Psoas muscle (tissue), 8 donors: ENCODE data around the gene TMEM263. TPM values are rescaled to one million over a fixed set of nuclear protein-coding genes. Genes with fewer than 3 reads are reported as not detected.

ENCODE experiments used
- ATAC-seq, 4 donors: fragments of 200-7000 bp; cut with Tn5 transposase; one replicate each; pipeline ENCODE4 v1.9.1; 2020; ENCODE audit warnings: moderate library complexity in 3 of 4, mild to moderate bottlenecking in 2 of 4
- DNase-seq, 2 donors: peaks; one replicate each; pipeline ENCODE4 v3.0.0-alpha.2; 2020
- H3K27ac ChIP-seq: fragments of 200-600 bp; one replicate; pipeline ENCODE4 v1.8.0; 2022
- H3K27me3 ChIP-seq, 3 donors: fragments of 200-600 bp in 1 of 3; one replicate each; pipeline versions ENCODE4 v1.6.1 to v1.8.0; 2013 to 2022; ENCODE audit warnings: low read length in 2 of 3, mild to moderate bottlenecking in 2 of 3, moderate library complexity in 1 of 3; ENCODE audit not compliant: insufficient read depth in 3 of 3
- H3K36me3 ChIP-seq, 2 donors: fragments of 200-600 bp in 1 of 2; one replicate each; pipeline versions ENCODE4 v1.6.1 to v1.8.0; 2013 to 2022; ENCODE audit warnings: low read depth in 1 of 2, mild to moderate bottlenecking in 1 of 2, moderate library complexity in 1 of 2; ENCODE audit not compliant: insufficient read depth in 1 of 2
- H3K4me1 ChIP-seq: fragments of 200-600 bp; one replicate; pipeline ENCODE4 v1.8.0; 2022
- H3K4me3 ChIP-seq: fragments of 200-600 bp; one replicate; pipeline ENCODE4 v1.8.0; 2022; ENCODE audit warnings: mild to moderate bottlenecking
- H3K9me3 ChIP-seq: fragments of 200-600 bp; one replicate; pipeline ENCODE4 v1.8.0; 2022
- WGBS, 3 donors: extraction: QIAGEN DNeasy Blood & Tissue Kit; methylation state at CpG; one replicate each; pipeline versions ENCODE4 v1.1.6 to v1.1.7; 2013; 5-methylcytosine and 5-hydroxymethylcytosine counted together
- intact Hi-C, 2 donors: fragments of 100-400 bp; cut with DNase I; formaldehyde crosslinking; loops; one replicate each; pipeline versions ENCODE4 v1.11.0 to v1.14.2; 2022
- polyA plus RNA-seq, 3 donors: library from polyadenylated mRNA; stranded (reverse); fragments of 200-250 nt; gene quantifications; one replicate each; pipeline ENCODE4 v1.2.3, GENCODE V29; 2013
- total RNA-seq, 4 donors: library from RNA; stranded (reverse); fragmentation: NEBNext Ultra II Directional in 2 of 4; extraction: Animal tissue kit (Norgen Biotek cat#: 25700) in 2 of 4; gene quantifications; one replicate each; pipeline versions ENCODE4 v1.2.1 to v1.2.4, GENCODE V29; 2021 to 2023
- TF ChIP-seq, protein P1 (sequence below): fragments of 200-600 bp; IDR thresholded peaks from one replicate; pipeline ENCODE4 v1.8.0; 2022; ENCODE audit warnings: antibody characterized with exemption
- donor health status: healthy with polysubstance abuse.
- donor health status: DM: no; HTN: no; CAD: no; lungs with moderate emphysema.
- donor health status: Bipolar disorder and iron deficiency.
- donor health status: healthy.
- donor health status: DM: yes; HTN: yes; CAD: no.
- donor health status: DM: no; HTN: no; CAD: no.
- donor health status: DM: no; HTN: no; CAD: no.
- donor health status: DM: yes; HTN: yes; CAD: no.

The TMEM263 gene
- total and polyA plus RNA-seq, 7 donors = 9.5 to 20.8 (median 15.5) TPM

DNA sequence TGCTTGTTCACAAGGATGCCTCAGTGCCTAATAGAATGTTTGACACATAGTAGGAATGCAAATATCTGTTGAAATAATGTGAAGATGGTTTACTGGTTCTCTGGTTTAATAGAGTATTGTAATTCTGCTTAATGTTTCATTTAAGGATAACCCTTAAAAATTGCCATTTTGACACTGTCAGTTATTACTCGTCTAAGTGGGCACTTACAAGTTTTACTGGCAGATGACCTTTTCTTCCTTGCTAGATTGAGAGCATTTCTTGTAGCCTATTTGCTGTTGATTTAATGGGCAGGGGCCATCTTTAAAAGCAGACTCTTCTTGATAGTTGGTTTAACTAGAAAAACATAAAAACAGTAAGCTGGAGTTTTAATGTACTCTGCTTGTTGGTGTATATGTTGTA lies 1.9 kb downstream of the TMEM263 start:
- intact Hi-C loops = loop anchor here in 1 of 2 donors (10.0 kb wide), 1 partner anchor 137 kb away; the partner anchor contains the start of gene CRY1
- H3K36me3 ChIP-seq = peaks cover 0 to 17% of the 10 kb centered on the region in 2 donors

DNA sequence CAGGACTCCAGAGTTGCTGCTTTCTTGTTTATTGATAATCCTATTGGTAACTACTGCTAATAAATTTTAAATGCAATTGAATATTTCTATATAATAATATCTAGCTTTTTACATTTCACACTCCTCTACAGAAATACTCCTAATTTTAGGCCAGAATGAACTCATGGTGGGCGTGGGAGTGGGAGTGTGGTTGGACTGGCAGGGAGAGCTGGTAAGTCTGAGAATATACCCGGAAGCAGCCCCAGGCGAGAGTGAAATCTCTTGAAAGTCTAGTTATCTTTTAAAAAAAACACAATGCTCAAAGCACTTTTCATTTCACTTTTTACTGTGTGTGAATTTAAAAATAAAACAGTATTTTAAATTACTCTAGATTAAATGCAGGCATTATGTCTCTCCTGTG lies 4.7 kb downstream of the TMEM263 start:
- Histone ChIP-seq H3K27ac (no peak overlapping the region), H3K9me3 (no peaks in the 10 kb centered on the region), H3K36me3 (peaks cover 0 to 32% of the 10 kb centered on the region in 2 donors), H3K27me3 (no peaks in the 10 kb centered on the region), H3K4me3 (no peak overlapping the region), H3K4me1 (peaks cover 28% of the 10 kb centered on the region)
- DNase-seq (no peak), ATAC-seq (no peak)
- 89 to 96% (median 95%) methylated on average over 3 of the region's 3 CpGs for WGBS, 3 donors
- TF ChIP-seq, protein P1, sequence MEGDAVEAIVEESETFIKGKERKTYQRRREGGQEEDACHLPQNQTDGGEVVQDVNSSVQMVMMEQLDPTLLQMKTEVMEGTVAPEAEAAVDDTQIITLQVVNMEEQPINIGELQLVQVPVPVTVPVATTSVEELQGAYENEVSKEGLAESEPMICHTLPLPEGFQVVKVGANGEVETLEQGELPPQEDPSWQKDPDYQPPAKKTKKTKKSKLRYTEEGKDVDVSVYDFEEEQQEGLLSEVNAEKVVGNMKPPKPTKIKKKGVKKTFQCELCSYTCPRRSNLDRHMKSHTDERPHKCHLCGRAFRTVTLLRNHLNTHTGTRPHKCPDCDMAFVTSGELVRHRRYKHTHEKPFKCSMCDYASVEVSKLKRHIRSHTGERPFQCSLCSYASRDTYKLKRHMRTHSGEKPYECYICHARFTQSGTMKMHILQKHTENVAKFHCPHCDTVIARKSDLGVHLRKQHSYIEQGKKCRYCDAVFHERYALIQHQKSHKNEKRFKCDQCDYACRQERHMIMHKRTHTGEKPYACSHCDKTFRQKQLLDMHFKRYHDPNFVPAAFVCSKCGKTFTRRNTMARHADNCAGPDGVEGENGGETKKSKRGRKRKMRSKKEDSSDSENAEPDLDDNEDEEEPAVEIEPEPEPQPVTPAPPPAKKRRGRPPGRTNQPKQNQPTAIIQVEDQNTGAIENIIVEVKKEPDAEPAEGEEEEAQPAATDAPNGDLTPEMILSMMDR = no peak
- intact Hi-C loops = no loop called here

More for the DNA sequence above, 1.9 kb downstream of the TMEM263 start:
- DNase-seq (no peak), ATAC-seq (no peak)
- H3K27me3 ChIP-seq = no peaks in the 10 kb centered on the region
- peaks cover 37% of the 10 kb centered on the region for H3K4me1 ChIP-seq
- WGBS, 3 donors = 15 to 21% (median 15%) methylated on average over 1 of the region's 1 CpG
- H3K4me3 ChIP-seq = peak overlapping the region; percentile 93
- no peak overlapping the region for H3K27ac ChIP-seq
- no peaks in the 10 kb centered on the region for H3K9me3 ChIP-seq
- TF ChIP-seq, protein P1 = no peak

DNA sequence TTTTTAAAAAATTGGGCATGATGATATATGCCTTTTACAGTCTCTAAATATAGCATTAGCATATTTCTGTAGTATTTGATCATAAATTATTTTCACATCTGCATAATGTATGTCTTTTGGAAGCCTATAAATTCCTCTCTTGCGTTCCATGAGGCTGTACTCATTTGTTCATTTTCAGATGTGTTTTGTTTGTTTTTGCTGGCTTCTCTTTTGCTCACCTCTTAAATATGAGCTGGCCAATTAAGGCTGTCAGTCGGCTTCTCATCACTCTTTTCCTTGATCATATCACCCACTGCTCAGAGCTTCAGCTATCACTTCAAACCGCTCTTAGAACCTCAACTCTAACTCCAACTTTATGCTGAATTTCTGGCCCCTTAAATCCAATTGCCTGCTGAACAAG lies 6.6 kb downstream of the TMEM263 start:
- TF ChIP-seq, protein P1 = no peak

DNA sequence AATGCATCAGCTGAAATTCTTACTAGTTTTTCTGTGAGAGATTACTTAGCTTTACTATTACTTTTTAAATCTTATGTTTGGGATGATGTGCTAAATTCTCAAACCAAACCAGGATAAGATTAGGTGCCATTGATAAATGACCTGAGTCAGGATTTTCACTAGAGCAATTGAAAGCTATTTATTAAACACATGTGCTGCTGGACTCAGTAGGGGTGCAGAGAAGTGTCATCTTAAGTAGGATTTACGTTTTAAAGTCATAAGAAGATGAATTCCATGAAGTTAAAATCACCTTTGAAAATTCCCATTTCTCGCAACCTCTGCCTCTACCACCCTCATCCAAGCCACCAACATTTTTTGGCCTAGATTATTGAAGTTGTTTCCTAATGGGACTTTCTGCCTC lies 8.8 kb downstream of the TMEM263 start:
- ATAC-seq (no peak), DNase-seq (no peak)
- Histone ChIP-seq H3K4me1 (peaks cover 4% of the 10 kb centered on the region), H3K4me3 (no peak overlapping the region), H3K36me3 (peaks cover 0 to 55% of the 10 kb centered on the region in 2 donors), H3K9me3 (no peaks in the 10 kb centered on the region), H3K27ac (no peak overlapping the region), H3K27me3 (no peaks in the 10 kb centered on the region)
- intact Hi-C loops = no loop called here
- WGBS, 3 donors = 88 to 93% (median 89%) methylated on average over 2 of the region's 2 CpGs
- TF ChIP-seq, protein P1 = no peak

More for the DNA sequence above, 6.6 kb downstream of the TMEM263 start:
- DNase-seq (no peak), ATAC-seq (no peak)
- Histone ChIP-seq H3K27me3 (no peaks in the 10 kb centered on the region), H3K4me1 (peaks cover 26% of the 10 kb centered on the region), H3K9me3 (no peaks in the 10 kb centered on the region), H3K27ac (no peak overlapping the region), H3K4me3 (no peak overlapping the region), H3K36me3 (peaks cover 0 to 40% of the 10 kb centered on the region in 2 donors)
- WGBS, 3 donors = 90 to 94% (median 93%) methylated on average over 3 of the region's 3 CpGs
- intact Hi-C loops = no loop called here

GRCh38 chr12:106971065-106971464 lies 15.4 kb downstream of the TMEM263 start:
- H3K4me3 ChIP-seq = no peak overlapping the region
- no peaks in the 10 kb centered on the region for H3K9me3 ChIP-seq
- TF ChIP-seq, protein P1 = no peak
- intact Hi-C loops = no loop called here
- peaks cover 2% of the 10 kb centered on the region for H3K4me1 ChIP-seq
- no peaks in the 10 kb centered on the region for H3K27me3 ChIP-seq
- ATAC-seq (no peak), DNase-seq (no peak)
- 90 to 94% (median 92%) methylated on average over 2 of the region's 2 CpGs for WGBS, 3 donors
- no peak overlapping the region for H3K27ac ChIP-seq
- peaks cover 0 to 44% of the 10 kb centered on the region in 2 donors for H3K36me3 ChIP-seq
